Gastrocnemius medialis (tissue), 4 donors: ENCODE data around the gene LDLRAD4. TPM values are rescaled to one million over a fixed set of nuclear protein-coding genes. Genes with fewer than 3 reads are reported as not detected.

ENCODE experiments used
- ATAC-seq, 2 donors: fragments of 150-250 bp; one replicate each; pipeline ENCODE4 v1.9.1; 2016
- DNase-seq, 2 donors: peaks; one replicate each; pipeline ENCODE4 v3.0.0-alpha.2; 2019
- H3K27ac ChIP-seq, 4 donors: fragments of 200-600 bp; sonication (generic); 1 replicate in 1 of 4; 2 replicates in 3 of 4; pipeline ENCODE4 v1.5.1; 2016 to 2018; ENCODE audit warnings: mild to moderate bottlenecking in 2 of 4, moderate library complexity in 1 of 4
- H3K27me3 ChIP-seq, 3 donors: fragments of 200-600 bp; sonication (generic) in 2 of 3; 1 replicate in 1 of 3; 2 replicates in 2 of 3; pipeline versions ENCODE4 v1.5.1 to v1.6.0; 2016 to 2019; ENCODE audit warnings: mild to moderate bottlenecking in 1 of 3, moderate library complexity in 1 of 3
- H3K36me3 ChIP-seq, 2 donors: fragments of 200-600 bp; sonication (generic) in 1 of 2; one replicate each; pipeline ENCODE4 v1.5.1; 2017 to 2018
- H3K4me1 ChIP-seq, 2 donors: fragments of 200-600 bp; sonication (generic) in 1 of 2; one replicate each; pipeline ENCODE4 v1.5.1; 2016 to 2017; ENCODE audit warnings: mild to moderate bottlenecking in 2 of 2
- H3K4me3 ChIP-seq, 4 donors: fragments of 200-600 bp; sonication (generic) in 3 of 4; 1 replicate in 1 of 4; 2 replicates in 3 of 4; pipeline ENCODE4 v1.5.1; 2016 to 2019; ENCODE audit warnings: mild to moderate bottlenecking in 2 of 4
- H3K9me3 ChIP-seq, 3 donors: fragments of 200-600 bp; sonication (generic) in 2 of 3; 1 replicate in 1 of 3; 2 replicates in 2 of 3; pipeline ENCODE4 v1.5.1; 2016 to 2019
- POLR2A ChIP-seq, 2 donors: fragments of 450-650 bp; IDR thresholded peaks; one replicate each; pipeline ENCODE4 v1.6.1; 2017; ENCODE audit warnings: antibody characterized with exemption in 2 of 2, mild to moderate bottlenecking in 2 of 2, moderate library complexity in 2 of 2
- in situ Hi-C, 4 donors: fragments of 200-750 bp; cut with MboI; loops; one replicate each; pipeline versions ENCODE4 v1.15.0 to v1.8.0; 2017; ENCODE audit warnings: low sequenced_read_pairs in 4 of 4
- intact Hi-C: fragments of 100-400 bp; cut with DNase I; formaldehyde crosslinking; loops from one replicate; pipeline ENCODE4 v1.15.1; 2023; ENCODE audit warnings: low total_unique reads
- total RNA-seq, 4 donors: library from RNA; depleted of rRNA; stranded (reverse); fragments of >200 nt; gene quantifications; one replicate each; pipeline versions ENCODE4 v1.1.0 to v1.2.3, GENCODE V29; 2016
- TF ChIP-seq, protein P1 (sequence below), 5 experiments: fragments of 450-650 bp in 3 of 5; fragments of 200-600 bp in 2 of 5; sonication (generic) in 2 of 5; IDR thresholded peaks in 4 of 5; conservative IDR thresholded peaks in 1 of 5; 1 replicate in 4 of 5; 2 replicates in 1 of 5; pipeline ENCODE4 v1.5.1; 2016 to 2019; ENCODE audit warnings: antibody characterized with exemption in 5 of 5, mild to moderate bottlenecking in 3 of 5, moderate library complexity in 3 of 5

Gene LDLRAD4
- total RNA-seq, 4 donors from 2014 or later: 3.9 to 11.1 (median 6.5) TPM

DNA sequence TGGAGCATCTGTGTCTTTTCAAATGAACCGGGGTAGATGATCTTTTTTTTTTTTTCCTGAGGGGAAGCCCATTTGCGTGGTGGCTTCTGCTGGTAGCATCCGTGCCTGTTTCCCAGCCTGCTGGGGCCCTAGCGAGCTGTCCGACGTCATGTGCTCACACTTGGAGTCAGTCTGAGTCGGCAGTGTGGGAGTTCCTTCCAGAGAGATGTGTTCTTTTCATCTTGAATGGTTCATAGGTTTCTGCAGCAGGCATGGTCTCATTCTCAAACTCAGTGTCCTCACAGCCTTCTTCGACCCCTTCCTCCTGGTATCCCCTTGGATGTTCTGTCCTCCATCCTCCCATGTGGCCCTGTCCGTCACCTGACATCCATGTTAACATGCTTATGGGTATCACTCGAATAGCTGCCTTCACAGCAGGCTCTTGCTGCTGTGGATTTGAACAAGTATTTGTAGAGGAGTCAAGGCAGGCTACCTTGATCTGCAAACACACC lies 51.0 kb downstream of the LDLRAD4 start:
- ATAC-seq (no peak), DNase-seq (no peak)
- in situ Hi-C loops (loop anchor here in 1 of 4 donors (10.0 kb wide), 1 partner anchor 55 kb away; the partner anchor contains the start of gene LDLRAD4), intact Hi-C loops (loop anchor here (5.0 kb wide), 1 partner anchor 52 kb away; the partner anchor contains the start of gene LDLRAD4)
- Histone ChIP-seq H3K27me3 (no peaks in the 10 kb centered on the region), H3K36me3 (no peaks in the 10 kb centered on the region), H3K27ac (no peak overlapping the region), H3K4me3 (no peak overlapping the region), H3K4me1 (peaks cover 47 to 56% of the 10 kb centered on the region in 2 donors), H3K9me3 (no peaks in the 10 kb centered on the region)
- TF ChIP-seq, protein P1, sequence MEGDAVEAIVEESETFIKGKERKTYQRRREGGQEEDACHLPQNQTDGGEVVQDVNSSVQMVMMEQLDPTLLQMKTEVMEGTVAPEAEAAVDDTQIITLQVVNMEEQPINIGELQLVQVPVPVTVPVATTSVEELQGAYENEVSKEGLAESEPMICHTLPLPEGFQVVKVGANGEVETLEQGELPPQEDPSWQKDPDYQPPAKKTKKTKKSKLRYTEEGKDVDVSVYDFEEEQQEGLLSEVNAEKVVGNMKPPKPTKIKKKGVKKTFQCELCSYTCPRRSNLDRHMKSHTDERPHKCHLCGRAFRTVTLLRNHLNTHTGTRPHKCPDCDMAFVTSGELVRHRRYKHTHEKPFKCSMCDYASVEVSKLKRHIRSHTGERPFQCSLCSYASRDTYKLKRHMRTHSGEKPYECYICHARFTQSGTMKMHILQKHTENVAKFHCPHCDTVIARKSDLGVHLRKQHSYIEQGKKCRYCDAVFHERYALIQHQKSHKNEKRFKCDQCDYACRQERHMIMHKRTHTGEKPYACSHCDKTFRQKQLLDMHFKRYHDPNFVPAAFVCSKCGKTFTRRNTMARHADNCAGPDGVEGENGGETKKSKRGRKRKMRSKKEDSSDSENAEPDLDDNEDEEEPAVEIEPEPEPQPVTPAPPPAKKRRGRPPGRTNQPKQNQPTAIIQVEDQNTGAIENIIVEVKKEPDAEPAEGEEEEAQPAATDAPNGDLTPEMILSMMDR (IDR thresholded peaks at IDR 0.05 in 4 of 5, conservative IDR thresholded peaks at IDR 0.05 in 1 of 5): no peak
- no peak for TF ChIP-seq POLR2A (IDR thresholded peaks at IDR 0.05)

DNA sequence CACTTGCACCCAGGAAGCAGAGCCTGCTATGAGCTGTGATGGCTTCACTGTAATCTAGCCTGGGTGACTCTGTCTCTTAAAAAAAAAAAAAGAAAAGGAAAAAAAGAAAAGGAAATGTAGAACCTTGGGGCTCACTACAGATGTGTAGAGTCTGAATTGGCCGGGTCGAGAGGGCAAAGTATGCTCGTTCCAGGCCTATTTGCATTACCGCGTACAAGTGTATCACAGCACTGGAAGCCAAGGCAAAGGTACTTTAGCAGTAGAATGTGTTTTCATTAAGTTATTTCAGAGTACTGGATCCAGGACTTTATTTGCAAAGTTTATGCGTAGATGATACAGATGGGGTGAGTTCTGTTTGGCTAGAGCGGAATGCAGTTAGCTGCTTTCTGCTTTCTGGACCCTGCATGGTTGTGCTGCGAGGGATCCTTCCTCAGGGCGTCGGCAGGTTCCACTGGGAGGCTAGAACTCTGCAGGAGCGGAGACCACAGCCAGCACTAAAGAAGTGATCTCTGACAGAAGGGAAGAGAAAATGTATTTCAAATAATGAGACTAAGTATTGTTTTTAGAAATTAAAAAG lies 51.8 kb downstream of the LDLRAD4 start:
- no peaks in the 10 kb centered on the region for H3K27me3 ChIP-seq
- in situ Hi-C loops: loop anchor here in 1 of 4 donors (10.0 kb wide), 1 partner anchor 56 kb away; the partner anchor contains the start of gene LDLRAD4
- no peak overlapping the region for H3K27ac ChIP-seq
- peaks cover 46 to 48% of the 10 kb centered on the region in 2 donors for H3K4me1 ChIP-seq
- intact Hi-C loops: no loop called here
- H3K9me3 ChIP-seq: no peaks in the 10 kb centered on the region
- no peaks in the 10 kb centered on the region for H3K36me3 ChIP-seq
- ATAC-seq: no peak
- no peak for TF ChIP-seq POLR2A (IDR thresholded peaks at IDR 0.05)
- TF ChIP-seq, protein P1 (IDR thresholded peaks at IDR 0.05 in 4 of 5, conservative IDR thresholded peaks at IDR 0.05 in 1 of 5): no peak
- no peak for DNase-seq
- H3K4me3 ChIP-seq: no peak overlapping the region

DNA sequence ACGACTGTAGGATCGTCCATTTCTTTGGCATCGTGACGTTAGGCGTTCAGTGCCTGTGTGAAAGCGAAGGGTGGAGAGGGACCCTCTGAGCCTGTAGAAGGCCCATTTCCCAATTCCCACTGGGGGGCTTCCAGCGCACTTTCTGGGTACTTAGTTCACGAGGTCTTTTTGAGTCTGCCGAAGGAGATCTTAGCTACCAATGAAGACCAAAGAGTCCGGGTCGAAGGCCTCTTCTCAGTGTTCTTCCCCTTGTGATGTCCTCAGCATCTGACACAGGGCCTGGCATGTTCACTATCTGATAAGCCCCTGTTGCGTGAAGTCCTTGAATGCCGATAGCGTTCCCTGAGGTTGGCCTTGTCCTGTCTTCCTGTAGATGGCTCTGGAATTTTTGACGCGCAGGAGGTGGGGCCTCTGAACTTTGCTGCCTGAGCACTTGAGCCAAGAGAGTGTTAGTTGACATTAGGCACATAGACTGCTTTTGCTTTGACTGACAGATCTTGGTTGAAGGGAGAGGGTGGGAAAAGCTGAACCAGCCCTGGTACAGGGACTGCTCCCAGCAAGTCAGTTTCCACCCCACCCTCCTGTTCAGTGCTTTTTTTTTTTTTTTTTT lies 52.8 kb downstream of the LDLRAD4 start:
- DNase-seq: no peak
- Histone ChIP-seq H3K27ac (no peak overlapping the region), H3K4me1 (peaks cover 38% of the 10 kb centered on the region in 2 donors), H3K9me3 (no peaks in the 10 kb centered on the region), H3K36me3 (no peaks in the 10 kb centered on the region), H3K4me3 (no peak overlapping the region), H3K27me3 (no peaks in the 10 kb centered on the region)
- in situ Hi-C loops (loop anchor here in 1 of 4 donors (10.0 kb wide), 1 partner anchor 57 kb away; the partner anchor contains the start of gene LDLRAD4), intact Hi-C loops (no loop called here)
- ATAC-seq: no peak
- TF ChIP-seq, protein P1 (IDR thresholded peaks at IDR 0.05 in 4 of 5, conservative IDR thresholded peaks at IDR 0.05 in 1 of 5): no peak

DNA sequence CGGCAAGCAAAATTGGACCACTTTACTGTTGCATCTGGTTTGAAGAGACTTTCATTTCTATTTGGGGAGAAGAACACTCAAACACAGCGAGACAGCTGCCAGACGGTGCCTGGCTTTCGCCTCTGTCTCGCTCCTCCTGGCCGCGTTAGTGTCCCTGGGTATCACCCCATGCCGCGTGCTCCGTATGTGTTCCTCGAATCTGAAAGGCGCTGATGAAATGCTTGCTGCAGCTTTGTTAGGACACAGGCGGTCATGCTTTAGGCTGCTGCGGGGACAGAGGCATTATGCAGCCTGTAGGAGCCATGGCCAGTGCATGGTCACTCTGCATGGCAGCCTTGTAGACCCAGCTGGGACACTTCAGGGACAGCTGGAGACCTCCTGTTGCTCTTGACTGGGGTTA lies 53.9 kb downstream of the LDLRAD4 start:
- H3K36me3 ChIP-seq: no peaks in the 10 kb centered on the region
- no peaks in the 10 kb centered on the region for H3K27me3 ChIP-seq
- no peaks in the 10 kb centered on the region for H3K9me3 ChIP-seq
- peaks cover 28 to 32% of the 10 kb centered on the region in 2 donors for H3K4me1 ChIP-seq
- H3K4me3 ChIP-seq: no peak overlapping the region
- no peak for DNase-seq
- intact Hi-C loops: no loop called here
- ATAC-seq: no peak
- in situ Hi-C loops: loop anchor here in 1 of 4 donors (10.0 kb wide), 1 partner anchor 58 kb away; the partner anchor contains the start of gene LDLRAD4
- H3K27ac ChIP-seq: no peak overlapping the region
- TF ChIP-seq, protein P1 (IDR thresholded peaks at IDR 0.05 in 4 of 5, conservative IDR thresholded peaks at IDR 0.05 in 1 of 5): no peak
- TF ChIP-seq POLR2A (IDR thresholded peaks at IDR 0.05): no peak
